Measurements from ENCODE around the gene ABHD4.
"Not testable (repeated sequence)": the region's sequence is repeated elsewhere in the genome, so short reads cannot be mapped to it uniquely, and the experiment has no call there.

DNA sequence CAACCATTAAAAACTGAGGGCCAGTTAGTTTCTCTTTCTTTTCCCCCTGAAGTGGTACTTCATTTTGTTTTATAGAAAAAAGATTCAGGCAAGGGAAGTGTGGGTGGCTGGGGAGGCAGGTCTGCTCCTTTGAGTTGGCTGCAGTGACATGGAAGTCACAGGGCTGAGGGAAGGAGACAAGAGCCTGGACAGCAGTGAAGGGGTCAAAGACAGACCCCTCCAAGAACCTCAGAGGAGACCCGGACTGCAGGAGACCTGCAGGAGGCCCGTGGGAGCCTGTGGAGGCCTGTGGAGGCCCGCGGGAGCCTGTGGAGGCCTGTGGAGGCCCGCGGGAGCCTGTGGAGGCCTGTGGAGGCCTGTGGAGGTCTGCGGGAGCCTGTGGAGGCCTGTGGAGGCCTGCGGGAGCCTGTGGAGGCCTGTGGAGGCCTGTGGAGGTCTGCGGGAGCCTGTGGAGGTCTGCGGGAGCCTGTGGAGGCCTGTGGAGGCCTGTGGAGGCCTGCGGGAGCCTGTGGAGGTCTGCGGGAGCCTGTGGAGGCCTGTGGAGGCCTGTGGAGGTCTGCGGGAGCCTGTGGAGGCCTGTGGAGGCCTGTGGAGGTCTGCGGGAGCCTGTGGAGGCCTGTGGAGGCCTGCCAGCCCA lies 44.1 kb upstream of the ABHD4 start:
- TF ChIP-seq ZBTB4 (CRISPR knock-in tag; IDR thresholded peaks at IDR 0.05); CREB1 (IDR thresholded peaks at IDR 0.05; ENCODE audit: low read depth); SIX5 (IDR thresholded peaks at IDR 0.05; ENCODE audit: low read depth, low read length, severe bottlenecking); POLR2A (IDR thresholded peaks at IDR 0.05; ENCODE audit: low read depth, low read length); SP1 (IDR thresholded peaks at IDR 0.05; ENCODE audit: low read depth, low read length); ASH2L (IDR thresholded peaks at IDR 0.05; ENCODE audit: borderline replicate concordance, low read depth); EZH2 (IDR thresholded peaks at IDR 0.05; ENCODE audit: borderline replicate concordance, control insufficient read depth, low read depth, low read length); CTCF (IDR thresholded peaks at IDR 0.05 in 2 of 3, conservative IDR thresholded peaks at IDR 0.05 in 1 of 3; ENCODE audit: control insufficient read depth in 2 of 3, extremely low read depth in 1 of 3, insufficient read depth in 1 of 3, low read depth in 3 of 3, low read length in 3 of 3); E4F1 (IDR thresholded peaks at IDR 0.05; ENCODE audit: borderline replicate concordance, partially characterized antibody); TCF7 (IDR thresholded peaks at IDR 0.05; ENCODE audit: borderline replicate concordance); ELK1 (IDR thresholded peaks at IDR 0.05; ENCODE audit: low read depth, low read length): not testable (repeated sequence)
- TF ChIP-seq, protein P1, sequence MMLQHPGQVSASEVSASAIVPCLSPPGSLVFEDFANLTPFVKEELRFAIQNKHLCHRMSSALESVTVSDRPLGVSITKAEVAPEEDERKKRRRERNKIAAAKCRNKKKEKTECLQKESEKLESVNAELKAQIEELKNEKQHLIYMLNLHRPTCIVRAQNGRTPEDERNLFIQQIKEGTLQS (IDR thresholded peaks at IDR 0.05; ENCODE audit: borderline replicate concordance, extremely low read depth, low read depth, low read length) = not testable (repeated sequence)
- TF ChIP-seq, protein P2, sequence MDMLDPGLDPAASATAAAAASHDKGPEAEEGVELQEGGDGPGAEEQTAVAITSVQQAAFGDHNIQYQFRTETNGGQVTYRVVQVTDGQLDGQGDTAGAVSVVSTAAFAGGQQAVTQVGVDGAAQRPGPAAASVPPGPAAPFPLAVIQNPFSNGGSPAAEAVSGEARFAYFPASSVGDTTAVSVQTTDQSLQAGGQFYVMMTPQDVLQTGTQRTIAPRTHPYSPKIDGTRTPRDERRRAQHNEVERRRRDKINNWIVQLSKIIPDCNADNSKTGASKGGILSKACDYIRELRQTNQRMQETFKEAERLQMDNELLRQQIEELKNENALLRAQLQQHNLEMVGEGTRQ (IDR thresholded peaks at IDR 0.05; ENCODE audit: borderline replicate concordance, low read depth, low read length) = not testable (repeated sequence)
